Adrenal gland (tissue), 12 donors: Measurements from ENCODE around the gene FAM120B. TPM values are rescaled to one million over a fixed set of nuclear protein-coding genes. Genes with fewer than 3 reads are reported as not detected.

Source experiments
- DNase-seq, 7 donors: peaks; one replicate each; pipeline ENCODE4 v3.0.0-alpha.2; 2019 to 2020
- H3K27ac ChIP-seq, 5 donors: fragments of 200-600 bp; sonication (generic) in 4 of 5; 1 replicate in 3 of 5; 2 replicates in 2 of 5; pipeline versions ENCODE4 v1.5.1 to v1.8.0; 2016 to 2020; ENCODE audit warnings: mild to moderate bottlenecking in 1 of 5
- H3K27me3 ChIP-seq: fragments of 200-600 bp; 2 replicates; pipeline ENCODE4 v1.8.0; 2021
- H3K36me3 ChIP-seq, 2 donors: fragments of 200-600 bp; replicated peaks in 1 of 2; 1 replicate in 1 of 2; 2 replicates in 1 of 2; pipeline versions ENCODE4 v1.5.1 to v1.8.0; 2018 to 2022
- H3K4me1 ChIP-seq, 2 donors: fragments of 200-600 bp; replicated peaks in 1 of 2; 1 replicate in 1 of 2; 2 replicates in 1 of 2; pipeline versions ENCODE4 v1.5.1 to v1.8.0; 2018 to 2021
- H3K4me3 ChIP-seq, 4 donors: fragments of 200-600 bp; sonication (generic) in 3 of 4; one replicate each; pipeline ENCODE4 v1.5.1; 2016 to 2018
- H3K9me3 ChIP-seq, 3 donors: fragments of 200-600 bp; sonication (generic) in 1 of 3; replicated peaks in 1 of 3; 1 replicate in 2 of 3; 2 replicates in 1 of 3; pipeline versions ENCODE4 v1.5.1 to v1.8.0; 2016 to 2021
- POLR2A ChIP-seq, 2 donors: fragments of 450-650 bp; IDR thresholded peaks; one replicate each; pipeline ENCODE4 v1.6.1; 2017; ENCODE audit warnings: antibody characterized with exemption in 2 of 2, mild to moderate bottlenecking in 2 of 2, moderate library complexity in 1 of 2
- WGBS, 4 donors: extraction: QIAGEN DNeasy Blood & Tissue Kit in 2 of 4; methylation state at CpG; one replicate each; pipeline versions ENCODE4 v1.1.5 to v1.1.7; 2013 to 2017; 5-methylcytosine and 5-hydroxymethylcytosine counted together
- intact Hi-C, 2 donors: fragments of 100-400 bp; cut with DNase I; formaldehyde crosslinking; loops; one replicate each; pipeline versions ENCODE4 v1.14.1 to v1.15.0; 2022 to 2023
- polyA plus RNA-seq, 3 donors: library from polyadenylated mRNA; stranded (reverse); fragments of 200-250 nt in 2 of 3; fragments of 350-450 nt in 1 of 3; fragmentation: Illumina TruSeq in 1 of 3; extraction: RNeasy Lipid Tissue Mini Kit (QIAGEN cat#74804) in 1 of 3; gene quantifications; one replicate each; pipeline ENCODE4 v1.2.3, GENCODE V29; 2013 to 2014
- total RNA-seq, 9 donors: library from RNA; depleted of rRNA in 4 of 9; stranded (reverse); fragments of >200 nt in 4 of 9; fragments of 120-200 nt in 1 of 9; fragmentation: NEBNext Ultra II Directional in 1 of 9; extraction: Animal tissue kit (Norgen Biotek cat#: 25700) in 1 of 9; gene quantifications; one replicate each; pipeline versions ENCODE4 v1.1.0 to v1.2.4, GENCODE V29; 2013 to 2023
- TF ChIP-seq, protein P1 (sequence below), 6 experiments: fragments of 450-650 bp in 4 of 6; fragments of 200-600 bp in 2 of 6; sonication (generic) in 1 of 6; IDR thresholded peaks; 1 replicate in 5 of 6; 2 replicates in 1 of 6; pipeline versions ENCODE4 v1.5.1 to v1.8.0; 2016 to 2021; ENCODE audit warnings: antibody characterized with exemption in 6 of 6, mild to moderate bottlenecking in 2 of 6, moderate library complexity in 1 of 6
- donor health status: healthy with polysubstance abuse.
- donor health status: Bipolar disorder and iron deficiency.
- donor health status: DM: yes; HTN: yes; CAD: no.
- donor health status: DM: no; HTN: no; CAD: no.
- donor health status: DM: no; HTN: no; CAD: no.
- donor health status: DM: yes; HTN: yes; CAD: no.

FAM120B gene
- total and polyA plus RNA-seq, 12 donors = 12.4 to 42.0 (median 27.4) TPM

DNA sequence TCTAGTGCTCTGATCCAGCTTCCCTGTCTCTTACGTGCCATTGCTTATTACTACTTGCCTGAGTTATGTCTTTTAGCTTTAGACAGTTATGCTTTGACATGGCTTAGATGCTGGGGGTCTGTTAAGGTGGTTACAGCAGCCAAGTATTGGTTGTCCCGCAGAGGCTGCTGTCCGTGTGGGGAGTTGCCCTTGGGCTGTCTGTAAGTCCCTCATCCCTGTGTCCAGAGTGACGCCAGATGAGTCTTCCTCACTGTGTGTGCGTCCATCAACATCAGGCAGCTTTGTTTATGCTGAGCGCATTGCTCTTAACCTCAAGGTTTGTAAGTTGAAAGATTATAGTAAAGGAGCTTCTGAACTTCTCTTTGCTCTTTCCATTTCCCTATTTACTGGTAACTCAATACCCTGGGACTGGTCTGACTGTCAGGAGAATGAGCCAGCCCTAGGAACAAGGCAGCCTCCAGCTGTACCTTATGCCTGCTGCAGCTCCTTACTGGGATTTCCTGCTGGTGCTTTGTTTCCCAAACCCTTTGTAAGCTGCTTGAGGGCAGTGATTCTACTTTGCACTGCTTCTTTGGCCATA, 7.2 kb downstream of the FAM120B start:
- peak in 1 of 7 donors; percentile 74 for DNase-seq
- no peaks in the 10 kb centered on the region for H3K27me3 ChIP-seq
- TF ChIP-seq, protein P1, sequence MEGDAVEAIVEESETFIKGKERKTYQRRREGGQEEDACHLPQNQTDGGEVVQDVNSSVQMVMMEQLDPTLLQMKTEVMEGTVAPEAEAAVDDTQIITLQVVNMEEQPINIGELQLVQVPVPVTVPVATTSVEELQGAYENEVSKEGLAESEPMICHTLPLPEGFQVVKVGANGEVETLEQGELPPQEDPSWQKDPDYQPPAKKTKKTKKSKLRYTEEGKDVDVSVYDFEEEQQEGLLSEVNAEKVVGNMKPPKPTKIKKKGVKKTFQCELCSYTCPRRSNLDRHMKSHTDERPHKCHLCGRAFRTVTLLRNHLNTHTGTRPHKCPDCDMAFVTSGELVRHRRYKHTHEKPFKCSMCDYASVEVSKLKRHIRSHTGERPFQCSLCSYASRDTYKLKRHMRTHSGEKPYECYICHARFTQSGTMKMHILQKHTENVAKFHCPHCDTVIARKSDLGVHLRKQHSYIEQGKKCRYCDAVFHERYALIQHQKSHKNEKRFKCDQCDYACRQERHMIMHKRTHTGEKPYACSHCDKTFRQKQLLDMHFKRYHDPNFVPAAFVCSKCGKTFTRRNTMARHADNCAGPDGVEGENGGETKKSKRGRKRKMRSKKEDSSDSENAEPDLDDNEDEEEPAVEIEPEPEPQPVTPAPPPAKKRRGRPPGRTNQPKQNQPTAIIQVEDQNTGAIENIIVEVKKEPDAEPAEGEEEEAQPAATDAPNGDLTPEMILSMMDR (IDR thresholded peaks at IDR 0.05) = no peak
- peak in 1 of 2 donors; percentile 8 for TF ChIP-seq POLR2A (IDR thresholded peaks at IDR 0.05)
- peaks cover under 1 to 32% of the 10 kb centered on the region in 2 donors for H3K4me1 ChIP-seq
- intact Hi-C loops = no loop called here
- no peaks in the 10 kb centered on the region for H3K9me3 ChIP-seq
- peaks cover 0 to 9% of the 10 kb centered on the region in 2 donors for H3K36me3 ChIP-seq
- H3K27ac ChIP-seq = peak overlapping the region in 1 of 5 donors; percentile 39
- H3K4me3 ChIP-seq = no peak overlapping the region
- WGBS, 4 donors = 70 to 82% (median 79%) methylated on average over 6 of the region's 6 CpGs

DNA sequence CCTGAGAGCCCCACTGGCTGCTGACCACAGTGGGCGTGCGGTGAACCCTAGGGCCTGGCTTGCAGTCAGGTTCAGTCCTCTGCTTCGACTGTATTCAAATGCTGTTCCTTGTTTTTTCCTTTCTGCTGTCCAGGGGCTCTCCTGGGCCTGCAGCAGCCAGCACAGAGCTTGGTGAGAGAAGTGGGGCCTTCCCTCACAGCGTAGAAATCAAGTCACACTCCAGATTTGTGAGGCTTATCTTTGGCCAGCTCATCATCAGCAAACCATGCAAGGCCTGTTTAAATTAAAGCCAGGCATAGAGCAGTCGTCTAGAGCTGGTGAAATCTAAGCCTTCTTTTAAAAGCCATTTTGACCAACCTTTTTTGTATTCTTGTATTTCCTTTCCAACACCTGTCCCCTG, 8.4 kb downstream of the FAM120B start:
- intact Hi-C loops = no loop called here

DNA sequence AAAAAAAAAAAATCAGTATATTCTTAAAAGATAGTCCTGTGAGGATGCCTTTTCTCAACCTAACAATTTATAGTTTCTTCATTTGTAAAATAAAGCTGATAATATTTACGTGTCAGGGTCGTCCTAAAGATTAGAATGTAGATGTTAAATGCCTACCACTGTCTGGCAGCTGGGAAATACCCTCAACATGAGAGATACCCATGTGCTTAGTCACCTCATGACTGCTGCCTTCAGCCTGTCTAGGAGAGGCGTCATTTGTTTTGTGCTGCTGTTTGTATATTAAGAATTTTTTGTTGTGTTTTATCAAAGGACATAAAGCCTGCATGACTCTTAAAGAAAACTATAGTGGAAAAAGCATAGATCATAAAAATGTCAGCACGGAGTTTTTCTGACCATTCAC, 9.5 kb downstream of the FAM120B start:
- Histone ChIP-seq H3K4me3 (no peak overlapping the region), H3K36me3 (peaks cover 0 to 12% of the 10 kb centered on the region in 2 donors), H3K4me1 (peaks cover 0 to 12% of the 10 kb centered on the region in 2 donors), H3K27ac (no peak overlapping the region), H3K27me3 (no peaks in the 10 kb centered on the region), H3K9me3 (no peaks in the 10 kb centered on the region)
- intact Hi-C loops = no loop called here
- DNase-seq = no peak
- WGBS, 4 donors = 83 to 93% (median 88%) methylated on average over 4 of the region's 4 CpGs
- no peak for TF ChIP-seq POLR2A (IDR thresholded peaks at IDR 0.05)
- TF ChIP-seq, protein P1 (IDR thresholded peaks at IDR 0.05) = no peak

More for the DNA sequence above, 8.4 kb downstream of the FAM120B start:
- no peaks in the 10 kb centered on the region for H3K27me3 ChIP-seq
- H3K27ac ChIP-seq = no peak overlapping the region
- peaks cover 0 to 12% of the 10 kb centered on the region in 2 donors for H3K36me3 ChIP-seq
- no peaks in the 10 kb centered on the region for H3K9me3 ChIP-seq
- WGBS, 4 donors = 87 to 90% (median 89%) methylated on average over 5 of the region's 5 CpGs
- H3K4me1 ChIP-seq = peaks cover 0 to 20% of the 10 kb centered on the region in 2 donors
- TF ChIP-seq, protein P1 (IDR thresholded peaks at IDR 0.05) = no peak
- no peak for TF ChIP-seq POLR2A (IDR thresholded peaks at IDR 0.05)
- H3K4me3 ChIP-seq = no peak overlapping the region
- no peak for DNase-seq

DNA sequence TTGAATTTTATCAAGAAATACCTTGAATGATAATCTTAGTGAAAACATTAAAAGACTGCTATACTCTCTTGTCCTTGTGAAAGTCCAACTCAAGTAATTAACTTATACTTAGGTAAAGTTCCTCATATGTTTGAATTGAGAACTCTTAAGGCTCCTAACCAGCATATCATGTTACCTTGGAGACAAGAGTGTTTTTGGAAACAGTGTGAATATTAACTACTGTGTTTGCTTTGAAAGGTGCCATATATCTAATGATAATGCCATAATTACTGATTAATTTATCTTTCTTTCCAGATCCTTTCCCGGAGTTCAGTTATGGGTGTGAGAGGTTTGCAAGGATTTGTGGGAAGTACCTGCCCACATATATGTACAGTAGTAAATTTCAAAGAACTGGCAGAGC, 10.5 kb downstream of the FAM120B start:
- DNase-seq = no peak
- Histone ChIP-seq H3K36me3 (peaks cover 0 to 12% of the 10 kb centered on the region in 2 donors), H3K27ac (no peak overlapping the region), H3K9me3 (no peaks in the 10 kb centered on the region), H3K27me3 (no peaks in the 10 kb centered on the region), H3K4me3 (no peak overlapping the region), H3K4me1 (peaks cover 0 to 12% of the 10 kb centered on the region in 2 donors)
- WGBS, 4 donors = 77 to 94% (median 90%) methylated on average over 1 of the region's 1 CpG
- intact Hi-C loops = no loop called here
- TF ChIP-seq, protein P1 (IDR thresholded peaks at IDR 0.05) = no peak
- no peak for TF ChIP-seq POLR2A (IDR thresholded peaks at IDR 0.05)
